Subcutaneous abdominal adipose tissue (tissue), 5 donors: ENCODE measurements around the gene NDUFS7.
A peak's percentile ranks its signal among the peaks of the same experiment; 100 is the strongest.

Experiments used
- H3K27ac ChIP-seq: one replicate; pipeline ENCODE4 v1.7.0; 2013; ENCODE audit warnings: low read depth, mild to moderate bottlenecking, inconsistent platforms, low read length, moderate library complexity
- H3K27me3 ChIP-seq, 5 donors: one replicate each; pipeline ENCODE4 v1.7.0; 2013; ENCODE audit warnings: low read length in 5 of 5, inconsistent platforms in 1 of 5; ENCODE audit not compliant: control insufficient read depth in 5 of 5, insufficient read depth in 4 of 5
- H3K36me3 ChIP-seq, 5 donors: one replicate each; pipeline ENCODE4 v1.7.0; 2013; ENCODE audit warnings: low read length in 5 of 5; ENCODE audit not compliant: control insufficient read depth in 5 of 5, insufficient read depth in 5 of 5
- H3K4me1 ChIP-seq, 5 donors: one replicate each; pipeline ENCODE4 v1.7.0; 2013; ENCODE audit warnings: low read length in 5 of 5, mild to moderate bottlenecking in 3 of 5, moderate library complexity in 1 of 5; ENCODE audit not compliant: control insufficient read depth in 5 of 5, insufficient read depth in 5 of 5
- H3K4me3 ChIP-seq, 5 donors: one replicate each; pipeline ENCODE4 v1.7.0; 2013; ENCODE audit warnings: low read length in 5 of 5, low read depth in 1 of 5
- H3K9ac ChIP-seq, 5 donors: one replicate each; pipeline ENCODE4 v1.7.0; 2013; ENCODE audit warnings: low read length in 5 of 5, mild to moderate bottlenecking in 4 of 5, moderate library complexity in 3 of 5
- H3K9me3 ChIP-seq, 5 donors: one replicate each; pipeline ENCODE4 v1.7.0; 2013; ENCODE audit warnings: low read length in 5 of 5; ENCODE audit not compliant: control insufficient read depth in 5 of 5
- donor health status: healthy.
- donor health status: healthy.
- donor health status: healthy.
- donor health status: healthy.
- donor health status: healthy.

The NDUFS7 gene

GRCh38 chr19:1399745-1400144, 16.0 kb downstream of the NDUFS7 start:
- Histone ChIP-seq H3K4me1 (peaks cover 0 to 46% (median 37%) of the 10 kb centered on the region in 5 donors), H3K27me3 (peaks cover 0 to 4% (median 0%) of the 10 kb centered on the region in 5 donors), H3K36me3 (peaks cover 0 to 4% (median 0%) of the 10 kb centered on the region in 5 donors), H3K9me3 (no peaks in the 10 kb centered on the region), H3K27ac (no peak overlapping the region), H3K9ac (no peak overlapping the region), H3K4me3 (no peak overlapping the region)

GRCh38 chr19:1400281-1401137, 16.8 kb downstream of the NDUFS7 start:
- Histone ChIP-seq H3K9me3 (no peaks in the 10 kb centered on the region), H3K27ac (no peak overlapping the region), H3K36me3 (no peaks in the 10 kb centered on the region), H3K27me3 (peaks cover 0 to 4% (median 0%) of the 10 kb centered on the region in 5 donors), H3K9ac (peak overlapping the region in 4 of 5 donors; percentile 20 to 79 (median 65)), H3K4me3 (peak overlapping the region in 4 of 5 donors; percentile 59 to 71 (median 62)), H3K4me1 (peaks cover 0 to 40% (median 36%) of the 10 kb centered on the region in 5 donors)

- Histone ChIP-seq H3K9ac (peak within 1 kb of the TSS in 4 of 5 donors; percentile 20 to 79 (median 65)), H3K4me1 (peaks cover 0 to 32% (median 28%) of the 10 kb centered on the region in 5 donors), H3K27me3 (peaks cover 0 to 4% (median 0%) of the 10 kb centered on the region in 5 donors), H3K36me3 (no peaks in the 10 kb centered on the region), H3K4me3 (peak within 1 kb of the TSS in 4 of 5 donors; percentile 59 to 71 (median 62)), H3K9me3 (no peaks in the 10 kb centered on the region), H3K27ac (no peak within 1 kb of the TSS)
Measured at GRCh38 chr19:1401138-1401888, 17.6 kb downstream of the NDUFS7 start, which contains the start of gene GAMT. Gene GAMT (minus strand): TSS chr19:1401542. CDS start chr19:1401476, 66 bp downstream.

GRCh38 chr19:1401889-1402217, 18.1 kb downstream of the NDUFS7 start:
- Histone ChIP-seq H3K9ac (peak overlapping the region in 2 of 5 donors; percentile 56 to 64), H3K4me1 (peaks cover 0 to 33% (median 29%) of the 10 kb centered on the region in 5 donors), H3K36me3 (no peaks in the 10 kb centered on the region), H3K4me3 (peak overlapping the region in 4 of 5 donors; percentile 59 to 71 (median 62)), H3K27ac (no peak overlapping the region), H3K27me3 (peaks cover 0 to 4% (median 0%) of the 10 kb centered on the region in 5 donors), H3K9me3 (no peaks in the 10 kb centered on the region)

- no peak overlapping the region for H3K9ac ChIP-seq
- H3K4me1 ChIP-seq: peaks cover 0 to 35% (median 29%) of the 10 kb centered on the region in 5 donors
- H3K27ac ChIP-seq: no peak overlapping the region
- H3K4me3 ChIP-seq: no peak overlapping the region
- H3K36me3 ChIP-seq: no peaks in the 10 kb centered on the region
- H3K9me3 ChIP-seq: no peaks in the 10 kb centered on the region
- H3K27me3 ChIP-seq: peaks cover 0 to 4% (median 0%) of the 10 kb centered on the region in 5 donors
Measured at GRCh38 chr19:1402411-1403070, 18.8 kb downstream of the NDUFS7 start.

GRCh38 chr19:1406774-1407527, 23.2 kb downstream of the NDUFS7 start:
- Histone ChIP-seq H3K4me1 (peaks cover 15 to 56% (median 44%) of the 10 kb centered on the region in 5 donors), H3K27ac (peak overlapping the region; percentile 54), H3K36me3 (peaks cover 0 to 5% (median 0%) of the 10 kb centered on the region in 5 donors), H3K27me3 (peaks cover 0 to 3% (median 0%) of the 10 kb centered on the region in 5 donors), H3K9me3 (no peaks in the 10 kb centered on the region), H3K4me3 (peak overlapping the region; percentile 57 to 65 (median 60)), H3K9ac (peak overlapping the region in 3 of 5 donors; percentile 20 to 59 (median 35))

- Histone ChIP-seq H3K27ac (peak within 1 kb of the TSS; percentile 83), H3K4me1 (peaks cover 15 to 56% (median 49%) of the 10 kb centered on the region in 5 donors), H3K36me3 (peaks cover 0 to 8% (median 2%) of the 10 kb centered on the region in 5 donors), H3K9ac (peak within 1 kb of the TSS in 4 of 5 donors; percentile 90 to 97 (median 97)), H3K9me3 (no peaks in the 10 kb centered on the region), H3K4me3 (peak within 1 kb of the TSS; percentile 59 to 81 (median 72)), H3K27me3 (peaks cover 0 to under 1% (median 0%) of the 10 kb centered on the region in 5 donors)
Measured at GRCh38 chr19:1407528-1408299, 24.0 kb downstream of the NDUFS7 start, which contains the start of gene DAZAP1. Gene DAZAP1 (plus strand): TSS chr19:1407586. CDS start chr19:1407774, 188 bp downstream.

GRCh38 chr19:1408300-1409203, 24.8 kb downstream of the NDUFS7 start:
- Histone ChIP-seq H3K9me3 (no peaks in the 10 kb centered on the region), H3K9ac (peak overlapping the region; percentile 84 to 97 (median 97)), H3K27me3 (no peaks in the 10 kb centered on the region), H3K27ac (peak overlapping the region; percentile 83), H3K36me3 (peaks cover 0 to 16% (median 6%) of the 10 kb centered on the region in 5 donors), H3K4me1 (peaks cover 15 to 64% (median 55%) of the 10 kb centered on the region in 5 donors), H3K4me3 (peak overlapping the region; percentile 69 to 81 (median 73))
